Measurements from ENCODE around the gene SLK.

SLK gene

GRCh38 chr10:103933557-103934121, 33.3 kb upstream of the SLK start:
- H3K4me3 ChIP-seq (ENCODE audit: low read depth, low read length): no peak overlapping the region
- no peaks in the 10 kb centered on the region for H3K36me3 ChIP-seq (replicated peaks)
- H3K27me3 ChIP-seq (replicated peaks): no peaks in the 10 kb centered on the region
- no peak for TF ChIP-seq CTCF (IDR thresholded peaks at IDR 0.05; ENCODE audit: low read depth, low read length, missing control alignments)
- no peak overlapping the region for H3K27ac ChIP-seq
- DNase-seq: no peak
- in situ Hi-C loops (cut with HindIII; ENCODE audit: low pct_ligation_motif_present, low sequenced_read_pairs): no loop called here

- in situ Hi-C loops (cut with HindIII; ENCODE audit: low pct_ligation_motif_present, low sequenced_read_pairs): no loop called here
- H3K27ac ChIP-seq: no peak overlapping the region
- TF ChIP-seq CTCF (IDR thresholded peaks at IDR 0.05; ENCODE audit: low read depth, low read length, missing control alignments): no peak
- H3K4me3 ChIP-seq (ENCODE audit: low read depth, low read length): no peak overlapping the region
- H3K27me3 ChIP-seq (replicated peaks): no peaks in the 10 kb centered on the region
- no peak for DNase-seq
- H3K36me3 ChIP-seq (replicated peaks): no peaks in the 10 kb centered on the region
Measured at GRCh38 chr10:103934308-103934707, 32.6 kb upstream of the SLK start.

- no peaks in the 10 kb centered on the region for H3K27me3 ChIP-seq (replicated peaks)
- in situ Hi-C loops (cut with HindIII; ENCODE audit: low pct_ligation_motif_present, low sequenced_read_pairs): no loop called here
- H3K27ac ChIP-seq: no peak overlapping the region
- no peak for DNase-seq
- H3K4me3 ChIP-seq (ENCODE audit: low read depth, low read length): no peak overlapping the region
- TF ChIP-seq CTCF (IDR thresholded peaks at IDR 0.05; ENCODE audit: low read depth, low read length, missing control alignments): no peak
- no peaks in the 10 kb centered on the region for H3K36me3 ChIP-seq (replicated peaks)
Measured at GRCh38 chr10:103936022-103936421, 30.9 kb upstream of the SLK start.

- Histone ChIP-seq H3K27ac (no peak overlapping the region), H3K4me3 (ENCODE audit: low read depth, low read length) (no peak overlapping the region), H3K27me3 (replicated peaks) (no peaks in the 10 kb centered on the region), H3K36me3 (replicated peaks) (no peaks in the 10 kb centered on the region)
- no peak for TF ChIP-seq CTCF (IDR thresholded peaks at IDR 0.05; ENCODE audit: low read depth, low read length, missing control alignments)
- in situ Hi-C loops (cut with HindIII; ENCODE audit: low pct_ligation_motif_present, low sequenced_read_pairs): no loop called here
- no peak for DNase-seq
Measured at GRCh38 chr10:103939522-103939921, 27.4 kb upstream of the SLK start.

- TF ChIP-seq CTCF (IDR thresholded peaks at IDR 0.05; ENCODE audit: low read depth, low read length, missing control alignments): no peak
- H3K27ac ChIP-seq: no peak overlapping the region
- no peak for DNase-seq
- H3K4me3 ChIP-seq (ENCODE audit: low read depth, low read length): no peak overlapping the region
- in situ Hi-C loops (cut with HindIII; ENCODE audit: low pct_ligation_motif_present, low sequenced_read_pairs): no loop called here
- no peaks in the 10 kb centered on the region for H3K27me3 ChIP-seq (replicated peaks)
- no peaks in the 10 kb centered on the region for H3K36me3 ChIP-seq (replicated peaks)
Measured at GRCh38 chr10:103941801-103942200, 25.1 kb upstream of the SLK start.

GRCh38 chr10:103942866-103943265, 24.1 kb upstream of the SLK start:
- in situ Hi-C loops (cut with HindIII; ENCODE audit: low pct_ligation_motif_present, low sequenced_read_pairs): no loop called here
- Histone ChIP-seq H3K36me3 (replicated peaks) (no peaks in the 10 kb centered on the region), H3K27ac (no peak overlapping the region), H3K27me3 (replicated peaks) (no peaks in the 10 kb centered on the region), H3K4me3 (ENCODE audit: low read depth, low read length) (no peak overlapping the region)
- DNase-seq: no peak
- TF ChIP-seq CTCF (IDR thresholded peaks at IDR 0.05; ENCODE audit: low read depth, low read length, missing control alignments): no peak

Measured in brain microvascular endothelial cell (primary cell).